ENCODE data around the gene ST6GAL1. TPM values are rescaled to one million over a fixed set of nuclear protein-coding genes. Genes with fewer than 3 reads are reported as not detected.

Gene ST6GAL1
- total and polyA plus RNA-seq, 2 of the 8 experiments (the other 6 are each of a cell fraction or from before 2014, with no cell fraction given): 62.8 to 80.9 TPM

DNA sequence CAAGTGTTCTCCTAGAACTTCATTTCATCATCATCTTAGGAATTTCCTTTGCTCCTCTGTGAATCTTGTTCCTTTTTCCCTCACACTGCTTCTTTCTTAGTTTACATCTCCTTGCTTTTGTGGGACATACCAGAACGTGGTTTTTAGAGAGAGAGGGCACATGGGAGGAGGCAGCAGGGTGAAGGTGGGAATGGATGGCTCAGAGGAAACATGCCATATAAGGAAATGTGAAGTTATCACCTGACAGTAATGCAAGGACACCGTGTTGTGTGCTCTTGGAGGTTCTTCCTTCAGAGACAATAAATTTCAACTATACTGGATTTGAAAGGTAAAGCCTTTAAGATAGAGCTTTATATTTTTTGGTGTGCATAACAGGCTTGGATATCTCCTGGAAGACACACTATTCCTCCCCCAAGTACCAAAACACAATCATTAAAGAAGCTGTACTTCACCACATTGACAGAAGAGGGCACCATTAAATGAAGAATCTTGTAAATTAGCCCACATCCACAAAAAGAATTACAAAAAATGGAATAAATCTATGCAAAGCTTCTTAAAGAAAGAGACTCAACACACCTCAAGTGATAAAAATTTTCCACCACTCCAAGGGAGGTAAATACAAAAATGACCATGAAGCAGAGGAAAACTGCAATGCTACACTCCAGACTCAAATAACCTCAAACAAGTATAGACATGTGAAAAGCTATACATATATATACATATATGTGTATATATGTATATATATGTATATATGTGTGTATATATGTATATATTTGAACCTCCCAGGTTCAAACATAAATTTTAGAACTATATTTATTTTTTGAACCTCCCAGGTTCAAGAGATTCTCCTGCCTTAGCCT, 182.8 kb downstream of the ST6GAL1 start (continued):
- TF ChIP-seq KDM4A (IDR thresholded peaks at IDR 0.05; ENCODE audit: low read depth, low read length, severe bottlenecking) (no peak), KDM5A (IDR thresholded peaks at IDR 0.05; ENCODE audit: low read length) (no peak), POLR2A (IDR thresholded peaks at IDR 0.05; ENCODE audit: control extremely low read depth in 1 of 2, low read depth in 2 of 2, low read length in 2 of 2) (no peak), SIRT6 (IDR thresholded peaks at IDR 0.05; ENCODE audit: low read length) (no peak), CEBPB (IDR thresholded peaks at IDR 0.05; ENCODE audit: low read depth, low read length) (no peak), BACH1 (IDR thresholded peaks at IDR 0.05; ENCODE audit: low read length) (no peak), CHD1 (IDR thresholded peaks at IDR 0.05; ENCODE audit: low read depth, low read length) (no peak), RXRA (IDR thresholded peaks at IDR 0.05; ENCODE audit: insufficient read depth, low read depth, low read length) (no peak), SIN3A (conservative IDR thresholded peaks at IDR 0.05 in 1 of 2, IDR thresholded peaks at IDR 0.05 in 1 of 2; ENCODE audit: low read depth in 1 of 2, low read length in 2 of 2) (no peak), RNF2 (IDR thresholded peaks at IDR 0.05; ENCODE audit: borderline replicate concordance, low read depth, low read length, missing control alignments, poor library complexity, severe bottlenecking) (no peak), EGR1 (IDR thresholded peaks at IDR 0.05; ENCODE audit: borderline replicate concordance, low read depth, low read length) (no peak), EP300 (IDR thresholded peaks at IDR 0.05; ENCODE audit: borderline replicate concordance in 1 of 2, low read depth in 2 of 2, low read length in 2 of 2) (no peak), SAP30 (IDR thresholded peaks at IDR 0.05; ENCODE audit: insufficient read depth, insufficient replicate concordance, low read length) (no peak), HDAC6 (IDR thresholded peaks at IDR 0.05; ENCODE audit: low read depth, low read length) (no peak), TBP (IDR thresholded peaks at IDR 0.05; ENCODE audit: low read depth, low read length) (no peak)
- TF ChIP-seq, protein P1, sequence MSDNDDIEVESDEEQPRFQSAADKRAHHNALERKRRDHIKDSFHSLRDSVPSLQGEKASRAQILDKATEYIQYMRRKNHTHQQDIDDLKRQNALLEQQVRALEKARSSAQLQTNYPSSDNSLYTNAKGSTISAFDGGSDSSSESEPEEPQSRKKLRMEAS (IDR thresholded peaks at IDR 0.05): peak; percentile 83
- TF ChIP-seq, protein P2, sequence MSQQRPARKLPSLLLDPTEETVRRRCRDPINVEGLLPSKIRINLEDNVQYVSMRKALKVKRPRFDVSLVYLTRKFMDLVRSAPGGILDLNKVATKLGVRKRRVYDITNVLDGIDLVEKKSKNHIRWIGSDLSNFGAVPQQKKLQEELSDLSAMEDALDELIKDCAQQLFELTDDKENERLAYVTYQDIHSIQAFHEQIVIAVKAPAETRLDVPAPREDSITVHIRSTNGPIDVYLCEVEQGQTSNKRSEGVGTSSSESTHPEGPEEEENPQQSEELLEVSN (IDR thresholded peaks at IDR 0.05): peak; percentile 93
- TF ChIP-seq, protein P3, sequence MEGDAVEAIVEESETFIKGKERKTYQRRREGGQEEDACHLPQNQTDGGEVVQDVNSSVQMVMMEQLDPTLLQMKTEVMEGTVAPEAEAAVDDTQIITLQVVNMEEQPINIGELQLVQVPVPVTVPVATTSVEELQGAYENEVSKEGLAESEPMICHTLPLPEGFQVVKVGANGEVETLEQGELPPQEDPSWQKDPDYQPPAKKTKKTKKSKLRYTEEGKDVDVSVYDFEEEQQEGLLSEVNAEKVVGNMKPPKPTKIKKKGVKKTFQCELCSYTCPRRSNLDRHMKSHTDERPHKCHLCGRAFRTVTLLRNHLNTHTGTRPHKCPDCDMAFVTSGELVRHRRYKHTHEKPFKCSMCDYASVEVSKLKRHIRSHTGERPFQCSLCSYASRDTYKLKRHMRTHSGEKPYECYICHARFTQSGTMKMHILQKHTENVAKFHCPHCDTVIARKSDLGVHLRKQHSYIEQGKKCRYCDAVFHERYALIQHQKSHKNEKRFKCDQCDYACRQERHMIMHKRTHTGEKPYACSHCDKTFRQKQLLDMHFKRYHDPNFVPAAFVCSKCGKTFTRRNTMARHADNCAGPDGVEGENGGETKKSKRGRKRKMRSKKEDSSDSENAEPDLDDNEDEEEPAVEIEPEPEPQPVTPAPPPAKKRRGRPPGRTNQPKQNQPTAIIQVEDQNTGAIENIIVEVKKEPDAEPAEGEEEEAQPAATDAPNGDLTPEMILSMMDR (IDR thresholded peaks at IDR 0.05; ENCODE audit: control extremely low read depth in 1 of 3, insufficient read depth in 1 of 3, low read depth in 1 of 3, low read length in 3 of 3): peak in 2 of 3 experiments; percentile 38 to 42; a peak in 2 of 4 replicates

Data from H1 (cell line).